MM.1S (cell line): ENCODE data around the gene ARL14EPL.

ENCODE experiments used
- DNase-seq: peaks from one replicate; pipeline ENCODE4 v3.0.0-alpha.2; 2015
- H2AFZ ChIP-seq: fragments of 300-600 bp; sonication (generic); 2 replicates; pipeline ENCODE4 v1.6.0; 2016; ENCODE audit warnings: antibody characterized with exemption, low read length
- H3F3A ChIP-seq: fragments of 300-600 bp; sonication (generic); 2 replicates; pipeline ENCODE4 v1.6.1; 2016; ENCODE audit warnings: mild to moderate bottlenecking, antibody characterized with exemption, low read length, moderate library complexity, mixed read lengths; ENCODE audit not compliant: insufficient read depth
- H3K27ac ChIP-seq: fragments of 300-600 bp; sonication (generic); 2 replicates; pipeline ENCODE4 v1.5.1; 2016; ENCODE audit warnings: mild to moderate bottlenecking, low read length
- H3K27me3 ChIP-seq: fragments of 300-600 bp; sonication (generic); replicated peaks from 2 replicates; pipeline ENCODE4 v1.6.0; 2016; ENCODE audit warnings: low read length; ENCODE audit not compliant: insufficient read depth
- H3K36me3 ChIP-seq: fragments of 300-600 bp; sonication (generic); replicated peaks from 2 replicates; pipeline ENCODE4 v1.6.1; 2016; ENCODE audit warnings: mild to moderate bottlenecking, low read length, mixed read lengths; ENCODE audit not compliant: insufficient read depth
- H3K4me1 ChIP-seq: fragments of 300-600 bp; sonication (generic); 2 replicates; pipeline ENCODE4 v1.6.1; 2016; ENCODE audit warnings: low read length, mixed read lengths
- H3K4me2 ChIP-seq: fragments of 300-600 bp; sonication (generic); 2 replicates; pipeline ENCODE4 v1.6.0; 2016; ENCODE audit warnings: low read depth, low read length
- H3K4me3 ChIP-seq: fragments of 300-600 bp; sonication (generic); 2 replicates; pipeline ENCODE4 v1.5.1; 2016; ENCODE audit warnings: low read length, mixed read lengths
- H3K79me2 ChIP-seq: fragments of 300-600 bp; sonication (generic); 2 replicates; pipeline ENCODE4 v1.6.1; 2016; ENCODE audit warnings: mixed run types, low read length, mixed read lengths
- H3K9ac ChIP-seq: fragments of 300-600 bp; sonication (generic); 2 replicates; pipeline ENCODE4 v1.6.1; 2016; ENCODE audit warnings: low read length, mixed read lengths
- H3K9me2 ChIP-seq: fragments of 300-600 bp; sonication (generic); replicated peaks from 2 replicates; pipeline ENCODE4 v1.6.1; 2016; ENCODE audit warnings: mild to moderate bottlenecking, low read length, mixed read lengths; ENCODE audit not compliant: insufficient read depth
- H3K9me3 ChIP-seq: fragments of 300-600 bp; sonication (generic); replicated peaks from 2 replicates; pipeline ENCODE4 v1.6.1; 2016; ENCODE audit warnings: mild to moderate bottlenecking, low read length, mixed read lengths; ENCODE audit not compliant: insufficient read depth
- H4K20me1 ChIP-seq: fragments of 300-600 bp; sonication (generic); 2 replicates; pipeline ENCODE4 v1.6.1; 2016; ENCODE audit warnings: mild to moderate bottlenecking, low read length, moderate library complexity, mixed read lengths; ENCODE audit not compliant: insufficient read depth
- EZH2 ChIP-seq: fragments of 300-600 bp; sonication (generic); optimal IDR thresholded peaks from 2 replicates; pipeline ENCODE3; 2017; ENCODE audit warnings: low read depth, mild to moderate bottlenecking, antibody characterized with exemption, low read length, mixed read lengths
- EZH2phosphoT487 ChIP-seq: fragments of 300-600 bp; sonication (generic); IDR thresholded peaks from 2 replicates; pipeline ENCODE4 v1.6.1; 2018; ENCODE audit warnings: antibody characterized with exemption, low read length
- TF ChIP-seq, protein P1 (sequence below): fragments of 300-600 bp; sonication (generic); IDR thresholded peaks from 2 replicates; pipeline ENCODE4 v1.5.1; 2016; ENCODE audit warnings: antibody characterized with exemption, low read length, mixed read lengths

ARL14EPL gene

GRCh38 chr5:116002116-116002906 lies 30.0 kb upstream of the ARL14EPL start:
- H3K27me3 ChIP-seq, result no peaks in the 10 kb centered on the region
- no peak overlapping the region for H3K4me3 ChIP-seq
- H3K9ac ChIP-seq, result no peak overlapping the region
- DNase-seq, result no peak
- no peaks in the 10 kb centered on the region for H3F3A ChIP-seq
- TF ChIP-seq EZH2phosphoT487, result no peak
- TF ChIP-seq, protein P1, sequence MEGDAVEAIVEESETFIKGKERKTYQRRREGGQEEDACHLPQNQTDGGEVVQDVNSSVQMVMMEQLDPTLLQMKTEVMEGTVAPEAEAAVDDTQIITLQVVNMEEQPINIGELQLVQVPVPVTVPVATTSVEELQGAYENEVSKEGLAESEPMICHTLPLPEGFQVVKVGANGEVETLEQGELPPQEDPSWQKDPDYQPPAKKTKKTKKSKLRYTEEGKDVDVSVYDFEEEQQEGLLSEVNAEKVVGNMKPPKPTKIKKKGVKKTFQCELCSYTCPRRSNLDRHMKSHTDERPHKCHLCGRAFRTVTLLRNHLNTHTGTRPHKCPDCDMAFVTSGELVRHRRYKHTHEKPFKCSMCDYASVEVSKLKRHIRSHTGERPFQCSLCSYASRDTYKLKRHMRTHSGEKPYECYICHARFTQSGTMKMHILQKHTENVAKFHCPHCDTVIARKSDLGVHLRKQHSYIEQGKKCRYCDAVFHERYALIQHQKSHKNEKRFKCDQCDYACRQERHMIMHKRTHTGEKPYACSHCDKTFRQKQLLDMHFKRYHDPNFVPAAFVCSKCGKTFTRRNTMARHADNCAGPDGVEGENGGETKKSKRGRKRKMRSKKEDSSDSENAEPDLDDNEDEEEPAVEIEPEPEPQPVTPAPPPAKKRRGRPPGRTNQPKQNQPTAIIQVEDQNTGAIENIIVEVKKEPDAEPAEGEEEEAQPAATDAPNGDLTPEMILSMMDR, result no peak
- TF ChIP-seq EZH2, result no peak
- H3K9me3 ChIP-seq, result no peaks in the 10 kb centered on the region
- H3K27ac ChIP-seq, result no peak overlapping the region
- no peaks in the 10 kb centered on the region for H3K79me2 ChIP-seq
- H3K36me3 ChIP-seq, result no peaks in the 10 kb centered on the region
- no peak overlapping the region for H3K4me2 ChIP-seq
- H3K9me2 ChIP-seq, result no peaks in the 10 kb centered on the region
- H2AFZ ChIP-seq, result no peak overlapping the region
- no peaks in the 10 kb centered on the region for H4K20me1 ChIP-seq
- no peaks in the 10 kb centered on the region for H3K4me1 ChIP-seq

- Histone ChIP-seq H2AFZ (no peak overlapping the region), H3K4me1 (no peaks in the 10 kb centered on the region), H3K36me3 (no peaks in the 10 kb centered on the region)
Observed at GRCh38 chr5:116004248-116004647, 28.0 kb upstream of the ARL14EPL start.

DNA sequence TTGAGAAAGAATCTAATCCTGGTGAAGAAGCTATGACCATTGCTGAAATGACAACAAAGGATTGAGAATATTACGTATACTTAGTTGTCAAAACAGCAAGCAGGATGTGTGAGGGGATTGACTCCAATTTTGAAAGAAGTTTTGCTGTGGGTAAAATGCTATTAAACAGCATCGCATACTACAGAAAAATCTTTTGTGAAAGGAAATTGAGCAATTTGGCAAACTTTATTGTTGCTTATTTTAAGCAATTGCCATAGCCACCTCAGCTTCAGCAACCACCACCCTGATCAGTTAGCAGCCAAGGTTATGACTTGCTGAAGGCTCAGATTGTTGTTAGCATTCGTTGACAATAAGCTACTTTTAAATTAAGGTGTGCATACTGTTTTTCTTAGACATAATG lies 22.5 kb upstream of the ARL14EPL start:
- Histone ChIP-seq H3K4me2 (no peak overlapping the region), H4K20me1 (no peaks in the 10 kb centered on the region), H3K9ac (no peak overlapping the region), H3K9me2 (no peaks in the 10 kb centered on the region), H3K9me3 (no peaks in the 10 kb centered on the region), H2AFZ (no peak overlapping the region), H3K4me3 (no peak overlapping the region), H3K79me2 (no peaks in the 10 kb centered on the region), H3K36me3 (no peaks in the 10 kb centered on the region), H3K27me3 (no peaks in the 10 kb centered on the region), H3K27ac (no peak overlapping the region), H3K4me1 (no peaks in the 10 kb centered on the region), H3F3A (no peaks in the 10 kb centered on the region)
- DNase-seq, result no peak
- TF ChIP-seq EZH2phosphoT487, result no peak
- no peak for TF ChIP-seq EZH2
- TF ChIP-seq, protein P1, result no peak

More at GRCh38 chr5:116004248-116004647, 28.0 kb upstream of the ARL14EPL start:
- no peak overlapping the region for H3K4me3 ChIP-seq
- H3K4me2 ChIP-seq, result no peak overlapping the region
- no peak overlapping the region for H3K27ac ChIP-seq
- DNase-seq, result no peak
- no peaks in the 10 kb centered on the region for H4K20me1 ChIP-seq
- H3K27me3 ChIP-seq, result no peaks in the 10 kb centered on the region
- H3K9me3 ChIP-seq, result no peaks in the 10 kb centered on the region
- TF ChIP-seq EZH2phosphoT487 (no peak), EZH2 (no peak)
- TF ChIP-seq, protein P1, result no peak
- H3K79me2 ChIP-seq, result no peaks in the 10 kb centered on the region
- H3K9me2 ChIP-seq, result no peaks in the 10 kb centered on the region
- H3F3A ChIP-seq, result no peaks in the 10 kb centered on the region
- no peak overlapping the region for H3K9ac ChIP-seq
